Endothelial cell of umbilical vein (primary cell): ENCODE data around the gene SCYGR4. TPM values are rescaled to one million over a fixed set of nuclear protein-coding genes. Genes with fewer than 3 reads are reported as not detected.

Experiments used
- BruUV-seq: library from RNA; stranded (reverse); fragments of 400-500 nt; replicated peaks from 2 replicates; lab custom pipeline; 2021; lab: Mats Ljungman, UMichigan
- CTCF ChIA-PET: fragments of 300-600, 350-600 bp; sonication (Branson Sonifier 250); formaldehyde crosslinking; loops from one replicate; lab custom pipeline; 2021; ENCODE audit warnings: antibody characterized with exemption, inconsistent platforms; lab: Charles Lee
- POLR2A ChIA-PET: fragments of 300-600, 350-600 bp; sonication (Branson Sonifier 250); formaldehyde crosslinking; loops from one replicate; lab custom pipeline; 2021; ENCODE audit warnings: antibody characterized with exemption, inconsistent platforms; lab: Charles Lee
- DNase-seq: peaks from one replicate; pipeline ENCODE4 v3.0.0-alpha.2; 2011; ENCODE audit warnings: low read depth, low spot score
- FAIRE-seq: peaks from 2 replicates; lab custom pipeline; 2011; peaks lifted over from hg19 to GRCh38; lab: Jason Lieb, UNC
- H2AFZ ChIP-seq: 2 replicates; pipeline ENCODE4 v1.6.0; 2012; ENCODE audit warnings: low read depth, low read length, control low read depth, inconsistent platforms
- H3K27ac ChIP-seq: 2 replicates; pipeline ENCODE4 v1.5.1; 2011; ENCODE audit warnings: low read depth, mild to moderate bottlenecking, control low read depth, low read length, moderate library complexity; ENCODE audit not compliant: insufficient read depth
- H3K27me3 ChIP-seq, 2 experiments: 2 replicates each; pipeline versions ENCODE4 v1.6.0 to v1.6.1; 2011; ENCODE audit warnings: low read length in 2 of 2, mixed read lengths in 1 of 2; ENCODE audit not compliant: control insufficient read depth in 2 of 2, insufficient read depth in 2 of 2
- H3K36me3 ChIP-seq, 2 experiments: 2 replicates in 1 of 2; 3 replicates in 1 of 2; pipeline ENCODE4 v1.5.1; 2011; ENCODE audit warnings: low read length in 2 of 2, mild to moderate bottlenecking in 1 of 2, moderate library complexity in 1 of 2; ENCODE audit not compliant: control insufficient read depth in 2 of 2, insufficient read depth in 2 of 2; ENCODE audit errors: extremely low read depth in 1 of 2
- H3K4me1 ChIP-seq: 3 replicates; pipeline ENCODE4 v1.5.1; 2011; ENCODE audit warnings: mild to moderate bottlenecking, low read length; ENCODE audit not compliant: control insufficient read depth, insufficient read depth; ENCODE audit errors: extremely low read depth
- H3K4me2 ChIP-seq: 2 replicates; pipeline ENCODE4 v1.6.1; 2011; ENCODE audit warnings: low read length, control low read depth, mixed read lengths; ENCODE audit not compliant: insufficient read depth
- H3K4me3 ChIP-seq, 3 experiments: fragments of 200-600 bp in 1 of 3; sonication (generic), shearing (Covaris generic) in 1 of 3; replicated peaks in 1 of 3; 2 replicates each; pipeline ENCODE4 v1.5.1; 2011 to 2016; ENCODE audit warnings: control low read depth in 3 of 3, low read length in 3 of 3, mild to moderate bottlenecking in 2 of 3, inconsistent platforms in 1 of 3, low read depth in 1 of 3, moderate library complexity in 1 of 3; ENCODE audit not compliant: insufficient read depth in 1 of 3
- H3K79me2 ChIP-seq: 2 replicates; pipeline ENCODE4 v1.6.0; 2012; ENCODE audit warnings: low read length, inconsistent platforms; ENCODE audit not compliant: control insufficient read depth, insufficient read depth
- H3K9ac ChIP-seq: replicated peaks from 2 replicates; pipeline ENCODE3; 2011; ENCODE audit warnings: low read length, control low read depth; ENCODE audit not compliant: insufficient read depth; ENCODE audit errors: extremely low read depth
- H3K9me1 ChIP-seq: replicated peaks from 3 replicates; pipeline ENCODE4 v1.6.0; 2011; ENCODE audit warnings: mild to moderate bottlenecking, low read length; ENCODE audit not compliant: control insufficient read depth, insufficient read depth; ENCODE audit errors: extremely low read depth
- H3K9me3 ChIP-seq: replicated peaks from 2 replicates; pipeline ENCODE4 v1.5.1; 2012; ENCODE audit warnings: low read length, inconsistent platforms; ENCODE audit not compliant: control insufficient read depth, insufficient read depth
- H4K20me1 ChIP-seq: replicated peaks from 2 replicates; pipeline ENCODE3; 2011; ENCODE audit warnings: mild to moderate bottlenecking, low read length; ENCODE audit not compliant: control insufficient read depth, insufficient read depth; ENCODE audit errors: extremely low read depth
- EZH2 ChIP-seq: IDR thresholded peaks from 2 replicates; pipeline ENCODE4 v1.6.1; 2012; ENCODE audit warnings: borderline replicate concordance, low read depth, mild to moderate bottlenecking, moderate library complexity, low read length, inconsistent platforms; ENCODE audit not compliant: severe bottlenecking
- FOS ChIP-seq: IDR thresholded peaks from 2 replicates; pipeline ENCODE4 v1.6.1; 2011; ENCODE audit warnings: mild to moderate bottlenecking, low read length, moderate library complexity, borderline replicate concordance; ENCODE audit not compliant: insufficient read depth
- GATA2 ChIP-seq: IDR thresholded peaks from 2 replicates; pipeline ENCODE4 v1.7.0; 2011; ENCODE audit warnings: low read depth, mild to moderate bottlenecking, moderate library complexity, mixed read lengths, low read length; ENCODE audit not compliant: insufficient read length, insufficient read depth
- JUN ChIP-seq: IDR thresholded peaks from 2 replicates; pipeline ENCODE4 v1.6.1; 2011; ENCODE audit warnings: borderline replicate concordance, low read depth; ENCODE audit not compliant: insufficient read length, insufficient read depth
- MYC ChIP-seq: IDR thresholded peaks from one replicate; pipeline ENCODE4 v1.6.1; 2011; ENCODE audit warnings: mild to moderate bottlenecking, low read depth, low read length
- POLR2A ChIP-seq: IDR thresholded peaks from 2 replicates; pipeline ENCODE4 v1.6.1; 2012; ENCODE audit warnings: low read depth, mild to moderate bottlenecking, control low read depth, low read length
- POLR2AphosphoS5 ChIP-seq: IDR thresholded peaks from 2 replicates; pipeline ENCODE4 v1.6.1; 2012; ENCODE audit warnings: low read depth, mild to moderate bottlenecking, control low read depth, low read length, moderate library complexity; ENCODE audit not compliant: insufficient read depth
- dilution Hi-C: fragments of 300-500 bp; cut with MboI; formaldehyde crosslinking; loops from one replicate; pipeline ENCODE4 v1.15.0; 2019; ENCODE audit warnings: low sequenced_read_pairs; ENCODE audit not compliant: extremely low pct_ligation_motif_present
- intact Hi-C: fragments of 100-400 bp; cut with micrococcal nuclease; formaldehyde crosslinking; loops from one replicate; pipeline ENCODE4 v1.10.0; 2022
- polyA plus RNA-seq, 4 experiments: library from polyadenylated mRNA; depleted of rRNA in 3 of 4; stranded (reverse) in 3 of 4; unstranded in 1 of 4; fragments of >200 nt; gene quantifications; 2 replicates each; pipeline versions ENCODE4 v1.2.1 to v1.2.3, GENCODE V29; 2011 to 2012; ENCODE audit warnings: missing spikeins in 1 of 4
- total RNA-seq: library from RNA; stranded (reverse); gene quantifications from 2 replicates; pipeline ENCODE4 v1.2.3, GENCODE V29; 2021
- TF ChIP-seq, protein P1 (sequence below), 2 donors: IDR thresholded peaks; 1 replicate in 1 of 2; 2 replicates in 1 of 2; pipeline ENCODE4 v1.5.1; 2011; ENCODE audit warnings: low read length in 2 of 2, mild to moderate bottlenecking in 2 of 2, moderate library complexity in 2 of 2, control low read depth in 1 of 2, inconsistent platforms in 1 of 2, low read depth in 1 of 2; ENCODE audit not compliant: insufficient read depth in 1 of 2; ENCODE audit errors: extremely low read depth in 1 of 2
- TF ChIP-seq, protein P2 (sequence below): IDR thresholded peaks from 2 replicates; pipeline ENCODE4 v1.6.1; 2011; ENCODE audit not compliant: insufficient read depth, insufficient read length

SCYGR4 gene
- total and polyA plus RNA-seq, 2 donors (not counting 3 experiments of a cell fraction or from before 2014, with no cell fraction given) = not detected

DNA sequence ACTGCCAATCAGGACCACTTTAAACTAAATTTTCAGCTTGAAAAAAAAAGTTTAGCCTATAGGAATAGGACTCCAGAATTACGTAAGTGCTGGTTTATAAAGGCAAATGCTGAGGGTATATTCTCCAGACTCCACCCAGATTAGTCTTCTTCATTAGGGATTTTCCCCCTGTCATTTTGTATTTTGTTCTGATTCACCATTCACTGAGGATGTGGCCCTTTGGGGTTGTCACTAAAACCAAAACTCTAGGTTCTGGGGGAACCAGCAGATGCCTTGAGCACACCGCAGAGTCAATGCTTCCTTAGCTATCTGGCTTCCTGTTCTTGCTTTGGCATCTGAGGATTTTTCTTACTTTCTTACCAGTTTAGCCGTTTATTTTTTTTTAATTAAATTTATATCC, 10.5 kb downstream of the SCYGR4 start:
- no TSS peak for BruUV-seq
- Histone ChIP-seq H3K79me2 (no peaks in the 10 kb centered on the region), H4K20me1 (no peaks in the 10 kb centered on the region), H3K4me1 (no peaks in the 10 kb centered on the region), H3K9me1 (no peaks in the 10 kb centered on the region), H3K9me3 (no peaks in the 10 kb centered on the region), H3K9ac (no peak overlapping the region), H3K36me3 (no peaks in the 10 kb centered on the region), H3K4me2 (no peak overlapping the region), H3K4me3 (no peak overlapping the region), H3K27me3 (peaks cover 2 to 3% of the 10 kb centered on the region in 2 experiments), H3K27ac (no peak overlapping the region), H2AFZ (no peak overlapping the region)
- FAIRE-seq (peak; percentile 35), DNase-seq (no peak)
- dilution Hi-C loops (no loop called here), intact Hi-C loops (no loop called here)
- TF ChIP-seq FOS (no peak), POLR2A (no peak), MYC (no peak), GATA2 (no peak)
- TF ChIP-seq, protein P1, sequence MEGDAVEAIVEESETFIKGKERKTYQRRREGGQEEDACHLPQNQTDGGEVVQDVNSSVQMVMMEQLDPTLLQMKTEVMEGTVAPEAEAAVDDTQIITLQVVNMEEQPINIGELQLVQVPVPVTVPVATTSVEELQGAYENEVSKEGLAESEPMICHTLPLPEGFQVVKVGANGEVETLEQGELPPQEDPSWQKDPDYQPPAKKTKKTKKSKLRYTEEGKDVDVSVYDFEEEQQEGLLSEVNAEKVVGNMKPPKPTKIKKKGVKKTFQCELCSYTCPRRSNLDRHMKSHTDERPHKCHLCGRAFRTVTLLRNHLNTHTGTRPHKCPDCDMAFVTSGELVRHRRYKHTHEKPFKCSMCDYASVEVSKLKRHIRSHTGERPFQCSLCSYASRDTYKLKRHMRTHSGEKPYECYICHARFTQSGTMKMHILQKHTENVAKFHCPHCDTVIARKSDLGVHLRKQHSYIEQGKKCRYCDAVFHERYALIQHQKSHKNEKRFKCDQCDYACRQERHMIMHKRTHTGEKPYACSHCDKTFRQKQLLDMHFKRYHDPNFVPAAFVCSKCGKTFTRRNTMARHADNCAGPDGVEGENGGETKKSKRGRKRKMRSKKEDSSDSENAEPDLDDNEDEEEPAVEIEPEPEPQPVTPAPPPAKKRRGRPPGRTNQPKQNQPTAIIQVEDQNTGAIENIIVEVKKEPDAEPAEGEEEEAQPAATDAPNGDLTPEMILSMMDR (IDR thresholded peaks at IDR 0.05; ENCODE audit: extremely low read depth in 1 of 2, insufficient read depth in 1 of 2, low read depth in 1 of 2, low read length in 2 of 2) = no peak
- CTCF ChIA-PET = interaction anchor here (0.8 to 1.0 kb wide), 3 partner anchors 10 to 248 kb away, joined by 3 read pairs; partner anchors contain the start of gene TM4SF20
- POLR2A ChIA-PET = no interaction called here

DNA sequence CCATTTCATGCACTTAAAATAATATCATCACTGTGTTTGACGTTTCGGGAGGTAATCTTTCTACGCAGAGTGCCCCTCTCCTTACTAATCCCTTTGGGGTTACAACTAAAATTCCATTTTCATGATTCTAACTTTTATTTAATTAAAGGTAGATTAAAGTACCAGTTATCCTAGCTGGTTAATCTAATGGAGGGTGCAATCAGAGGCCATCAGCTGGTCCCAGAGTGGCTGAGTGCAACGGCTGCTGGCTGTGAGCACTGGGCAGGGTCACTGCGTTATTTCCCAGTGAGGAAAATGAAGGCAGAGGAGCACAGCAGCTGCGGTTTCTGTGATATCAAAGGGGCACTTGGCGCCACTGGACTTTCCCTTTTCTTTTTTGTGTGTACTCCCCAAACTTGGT, 12.1 kb downstream of the SCYGR4 start:
- TF ChIP-seq MYC (no peak), GATA2 (no peak), JUN (no peak), FOS (no peak), POLR2A (no peak), POLR2AphosphoS5 (no peak), EZH2 (no peak)
- TF ChIP-seq, protein P2, sequence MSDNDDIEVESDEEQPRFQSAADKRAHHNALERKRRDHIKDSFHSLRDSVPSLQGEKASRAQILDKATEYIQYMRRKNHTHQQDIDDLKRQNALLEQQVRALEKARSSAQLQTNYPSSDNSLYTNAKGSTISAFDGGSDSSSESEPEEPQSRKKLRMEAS = no peak
- TF ChIP-seq, protein P1 (IDR thresholded peaks at IDR 0.05; ENCODE audit: extremely low read depth in 1 of 2, insufficient read depth in 1 of 2, low read depth in 1 of 2, low read length in 2 of 2) = no peak
- H3K27ac ChIP-seq = no peak overlapping the region
- no peaks in the 10 kb centered on the region for H3K79me2 ChIP-seq
- H3K9ac ChIP-seq = no peak overlapping the region
- no peak for FAIRE-seq
- peaks cover 2 to 3% of the 10 kb centered on the region in 2 experiments for H3K27me3 ChIP-seq
- no peaks in the 10 kb centered on the region for H4K20me1 ChIP-seq
- ChIA-PET POLR2A (no interaction called here), CTCF (no interaction called here)
- H2AFZ ChIP-seq = no peak overlapping the region
- H3K4me2 ChIP-seq = no peak overlapping the region
- DNase-seq = no peak
- intact Hi-C loops = no loop called here
- no peaks in the 10 kb centered on the region for H3K4me1 ChIP-seq
- H3K9me3 ChIP-seq = no peaks in the 10 kb centered on the region
- no peaks in the 10 kb centered on the region for H3K9me1 ChIP-seq
- H3K4me3 ChIP-seq = no peak overlapping the region
- BruUV-seq = no TSS peak
- H3K36me3 ChIP-seq = no peaks in the 10 kb centered on the region
- dilution Hi-C loops = no loop called here
